Left forelimb (tissue), 1 donor: ENCODE results near the gene PKP4.

ENCODE experiments used
- DNase-seq: peaks from one replicate; pipeline ENCODE4 v3.0.0-alpha.2; 2018; ENCODE audit warnings: low spot score

The PKP4 gene

DNA sequence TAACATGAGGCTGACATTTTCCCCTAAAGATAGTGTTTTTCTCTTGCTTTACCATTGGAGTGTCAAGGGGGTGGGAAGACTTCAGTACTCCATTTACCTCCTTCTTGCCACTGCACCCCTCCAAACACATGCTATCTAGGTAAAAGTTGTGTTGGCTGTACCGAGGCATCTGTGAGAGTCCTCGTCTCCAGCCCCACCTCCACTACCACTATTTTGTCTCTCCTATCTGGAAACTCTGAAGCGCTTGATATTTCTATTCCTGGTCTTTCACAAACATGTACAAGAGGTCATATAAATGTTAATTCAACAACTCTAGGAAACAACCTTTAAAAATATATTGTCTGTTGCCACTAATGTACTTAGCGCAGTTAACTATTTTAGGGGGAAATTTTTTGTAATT lies 132.6 kb downstream of the PKP4 start:
- DNase-seq, result no peak

DNA sequence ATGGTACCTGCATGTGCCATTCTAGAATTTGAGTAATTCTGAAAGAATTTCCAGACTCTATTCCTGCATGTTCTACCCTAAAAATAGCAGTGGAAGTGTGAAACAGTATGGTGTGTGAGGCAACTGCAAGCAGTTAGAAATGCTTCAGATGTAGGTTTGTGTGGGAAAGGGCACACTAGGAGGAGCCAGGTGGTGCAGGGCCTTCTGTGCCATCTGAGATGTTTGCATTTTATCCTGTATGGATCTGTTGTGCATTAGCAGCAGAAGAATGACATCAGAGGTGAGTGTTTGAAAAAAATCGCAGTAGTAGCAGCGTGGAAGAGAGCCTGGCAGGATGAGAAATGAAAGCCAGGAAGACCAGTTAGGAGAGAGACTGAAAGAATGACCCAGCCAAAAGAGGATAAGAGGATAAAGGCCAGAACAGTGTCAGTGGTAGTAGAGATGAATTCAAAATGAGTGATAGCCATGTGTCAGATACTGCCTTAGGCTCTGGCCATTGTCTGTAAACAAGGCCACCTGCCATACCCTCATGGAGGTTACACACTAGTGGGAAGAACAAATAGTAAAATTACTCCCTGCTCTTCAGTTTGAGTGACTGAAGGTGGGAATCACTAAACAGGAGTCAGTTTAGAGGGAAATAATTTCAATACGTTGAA lies 142.2 kb downstream of the PKP4 start:
- no peak for DNase-seq

DNA sequence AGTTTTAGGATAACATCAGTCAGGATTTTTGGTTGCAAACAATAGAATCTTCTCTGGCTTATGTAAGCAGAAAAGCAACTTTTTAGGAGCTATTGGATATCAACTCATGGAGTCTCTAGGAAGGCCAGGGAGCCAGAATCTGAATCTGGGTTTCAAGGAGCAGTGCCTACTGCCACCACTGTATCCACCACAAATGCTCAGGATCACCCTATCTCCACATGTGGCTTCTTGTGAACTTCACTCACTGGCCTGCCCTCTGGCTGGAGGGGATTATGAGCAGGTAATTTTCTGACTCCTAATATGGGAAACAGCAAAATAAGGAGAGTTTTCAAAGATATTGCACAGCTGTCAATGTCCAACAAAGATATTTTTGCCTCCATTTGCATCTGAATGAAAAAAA lies 142.9 kb downstream of the PKP4 start:
- no peak for DNase-seq

DNA sequence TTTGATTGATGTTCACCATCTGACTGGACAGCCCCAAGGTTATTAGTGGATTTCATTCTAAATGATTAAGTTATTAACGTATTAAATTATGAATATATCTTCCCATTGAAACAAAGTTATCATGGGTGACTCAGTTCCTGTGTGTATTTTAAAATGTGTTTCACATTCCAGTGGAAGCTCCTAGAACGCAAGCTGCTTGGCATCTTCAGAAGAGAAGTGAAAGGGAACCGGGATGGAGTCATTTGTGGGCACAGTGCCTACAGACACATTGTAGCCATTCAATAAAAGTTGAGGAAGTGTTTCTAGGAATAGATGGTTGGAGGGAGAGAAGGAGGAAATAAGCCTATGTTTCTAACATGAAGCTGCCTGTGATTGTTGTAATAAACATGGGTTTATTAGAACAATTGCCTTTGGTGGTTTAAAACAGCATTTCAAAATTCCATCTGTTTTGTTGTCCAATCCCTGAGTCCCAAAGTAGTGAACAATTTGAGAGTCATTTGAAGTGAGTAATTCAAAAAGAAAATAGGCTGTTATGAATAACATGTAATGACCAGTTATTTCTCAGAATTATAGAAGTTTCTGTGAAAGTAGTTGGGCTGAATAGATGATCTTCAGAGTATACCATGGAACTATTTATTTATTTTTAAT lies 143.5 kb downstream of the PKP4 start:
- no peak for DNase-seq

DNA sequence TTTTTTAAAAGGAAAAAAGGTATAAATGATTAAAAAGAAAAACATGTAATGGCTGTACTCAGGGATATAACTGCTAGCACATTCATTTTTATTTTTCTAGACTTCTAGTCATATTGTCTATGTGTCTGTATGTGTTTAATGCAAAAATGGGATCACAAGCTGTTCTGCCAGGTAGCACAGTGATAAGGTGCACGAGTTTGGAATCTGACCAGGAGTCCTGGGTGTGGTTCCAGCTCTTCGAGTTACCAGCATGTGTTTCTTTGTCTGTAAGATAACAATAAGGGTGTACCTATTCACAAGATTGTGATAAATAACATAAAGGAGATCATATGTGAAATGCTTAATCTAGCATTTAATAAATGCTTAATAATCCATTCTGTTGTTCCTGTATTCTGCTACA lies 145.3 kb downstream of the PKP4 start:
- no peak for DNase-seq

DNA sequence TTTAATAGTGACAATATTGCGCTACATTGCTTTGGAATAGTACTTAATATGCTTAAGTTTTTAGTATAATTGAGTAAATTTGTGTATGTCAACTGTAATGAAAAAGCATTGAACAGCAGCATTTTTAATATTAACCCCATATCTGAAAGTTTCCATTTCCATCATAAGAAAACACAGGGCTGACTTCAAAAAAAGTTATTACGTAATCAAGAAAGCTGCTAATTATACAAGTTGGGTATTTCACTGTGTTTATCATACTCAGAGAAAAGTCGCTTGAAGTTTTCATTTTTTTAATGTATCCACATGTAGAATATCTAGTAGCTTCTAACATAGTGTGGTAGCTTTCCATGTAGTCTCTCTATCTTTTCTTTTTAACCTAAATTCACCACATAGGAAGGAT lies 146.5 kb downstream of the PKP4 start:
- no peak for DNase-seq

DNA sequence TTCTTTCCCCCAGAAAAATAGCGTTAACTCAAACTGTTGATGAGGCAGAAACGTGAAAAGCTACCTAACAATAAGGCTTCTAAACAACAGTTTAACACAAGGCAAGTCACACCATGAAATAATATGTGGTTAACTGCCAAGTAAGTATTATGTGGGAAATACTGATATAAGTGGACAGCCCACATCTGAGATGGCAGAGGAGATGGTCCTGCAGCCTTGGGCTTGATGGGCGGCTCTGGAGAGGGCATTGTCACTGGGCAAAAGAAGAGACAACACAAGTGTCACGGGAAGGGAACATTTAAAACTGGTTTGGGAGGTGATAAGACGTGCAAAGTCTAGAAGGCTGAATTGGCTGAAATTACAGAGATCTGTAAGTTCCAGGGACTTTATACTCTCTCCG lies 147.2 kb downstream of the PKP4 start:
- no peak for DNase-seq

DNA sequence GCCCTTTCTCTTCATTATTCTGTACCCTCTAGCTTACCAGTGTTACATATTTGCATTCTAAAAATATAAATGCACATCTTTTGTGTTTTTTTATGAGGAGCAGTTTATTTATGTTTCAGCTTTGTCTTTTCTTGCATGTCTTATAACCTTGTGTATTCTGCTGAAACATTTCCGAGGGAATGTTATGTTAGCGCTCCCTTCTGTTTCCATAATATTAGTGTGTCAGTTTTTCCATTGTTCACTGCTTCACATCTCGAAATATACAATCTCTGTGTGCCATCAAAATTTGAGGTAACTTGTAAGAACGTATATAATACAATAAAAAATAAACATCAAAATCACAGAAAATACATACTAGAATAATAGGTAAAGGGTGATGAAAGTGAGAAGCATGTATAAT lies 153.3 kb downstream of the PKP4 start:
- no peak for DNase-seq

DNA sequence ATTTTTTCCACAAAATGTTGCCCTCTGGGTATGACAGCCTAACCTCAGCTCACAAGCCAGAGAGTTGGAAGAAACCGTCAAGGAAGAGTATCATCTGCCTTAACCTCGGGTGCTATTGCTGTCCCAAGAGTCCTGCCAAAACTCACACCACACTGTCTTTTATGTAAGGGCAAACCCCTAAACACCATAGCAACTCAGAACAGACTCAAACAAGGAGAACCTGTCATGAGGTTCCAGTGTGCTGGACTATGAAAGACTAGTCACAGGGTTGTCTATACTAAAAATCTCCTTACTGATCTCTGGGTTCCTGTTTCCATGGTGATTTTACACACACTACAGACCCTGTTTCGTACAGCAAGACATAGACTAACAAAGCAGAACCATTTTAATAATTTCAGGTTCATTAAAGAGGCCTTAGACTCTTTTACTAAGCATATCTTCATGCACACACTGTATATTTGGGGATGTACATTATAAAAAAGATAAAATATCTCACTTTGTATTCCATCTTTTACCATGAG lies 159.8 kb downstream of the PKP4 start:
- DNase-seq, result no peak

DNA sequence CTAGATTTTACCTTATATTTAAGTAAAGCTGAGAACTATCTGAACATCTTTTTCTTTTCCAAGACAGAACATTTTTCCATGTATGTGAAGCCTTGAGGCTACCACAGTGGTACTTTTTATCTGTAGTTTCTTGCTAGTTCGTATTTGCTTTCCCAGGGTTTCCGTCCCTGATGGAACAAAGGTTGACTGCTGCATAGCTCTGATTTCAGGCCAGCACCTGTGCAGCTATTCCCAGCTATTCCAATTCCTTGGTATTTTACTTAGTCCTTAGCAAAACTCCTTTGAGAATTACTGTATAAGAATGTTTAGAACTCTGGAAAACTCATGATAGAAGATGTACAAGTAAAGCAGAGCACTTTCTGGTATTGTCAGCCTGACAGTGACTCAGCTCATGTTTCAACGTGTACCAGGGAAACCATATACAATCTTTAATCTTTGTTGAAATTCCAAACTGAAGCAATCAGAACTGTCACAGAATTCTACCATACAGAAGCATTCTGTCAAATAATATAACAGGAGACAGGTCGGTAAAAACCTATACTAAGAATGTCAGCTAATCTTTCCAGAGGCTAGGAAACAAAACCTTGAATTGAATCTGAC lies 162.2 kb downstream of the PKP4 start:
- DNase-seq, result no peak

DNA sequence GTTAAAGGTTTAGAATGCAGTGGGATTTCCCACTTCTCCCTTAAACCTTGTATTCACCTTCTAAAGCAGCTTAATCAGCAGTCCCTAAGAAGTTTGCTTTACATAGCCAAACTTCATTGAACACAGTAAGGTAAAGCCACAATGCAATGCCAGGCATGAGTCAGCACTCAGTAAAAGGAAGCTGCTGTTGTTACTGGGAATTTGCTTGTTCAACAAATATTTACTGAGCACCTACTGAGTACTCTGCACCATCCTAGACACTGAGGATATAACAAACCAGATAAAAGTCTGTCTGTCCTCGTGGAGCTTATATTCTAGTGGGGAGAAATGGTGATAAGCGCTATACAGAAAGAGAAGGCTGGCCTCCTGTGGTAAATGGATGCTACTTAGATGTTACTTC lies 162.7 kb downstream of the PKP4 start:
- DNase-seq, result no peak

DNA sequence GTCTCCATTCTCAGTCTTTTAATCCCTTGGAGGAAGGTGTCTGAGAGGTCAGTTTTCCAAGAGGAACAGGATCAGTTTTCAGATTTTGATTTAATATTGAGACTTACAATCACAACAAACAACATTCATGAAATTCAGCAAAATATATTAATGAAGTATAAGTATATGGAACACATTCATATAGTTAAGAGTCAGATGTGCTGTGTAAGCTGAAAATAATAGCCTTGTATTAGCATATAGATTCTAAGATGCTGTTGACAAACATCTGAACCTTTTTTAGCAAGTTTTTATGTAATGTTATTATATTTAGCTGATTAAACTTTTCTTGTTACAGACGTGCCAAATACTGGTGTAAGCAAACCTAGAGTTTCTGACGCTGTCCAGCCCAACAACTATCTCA lies 163.9 kb downstream of the PKP4 start:
- DNase-seq, result no peak

DNA sequence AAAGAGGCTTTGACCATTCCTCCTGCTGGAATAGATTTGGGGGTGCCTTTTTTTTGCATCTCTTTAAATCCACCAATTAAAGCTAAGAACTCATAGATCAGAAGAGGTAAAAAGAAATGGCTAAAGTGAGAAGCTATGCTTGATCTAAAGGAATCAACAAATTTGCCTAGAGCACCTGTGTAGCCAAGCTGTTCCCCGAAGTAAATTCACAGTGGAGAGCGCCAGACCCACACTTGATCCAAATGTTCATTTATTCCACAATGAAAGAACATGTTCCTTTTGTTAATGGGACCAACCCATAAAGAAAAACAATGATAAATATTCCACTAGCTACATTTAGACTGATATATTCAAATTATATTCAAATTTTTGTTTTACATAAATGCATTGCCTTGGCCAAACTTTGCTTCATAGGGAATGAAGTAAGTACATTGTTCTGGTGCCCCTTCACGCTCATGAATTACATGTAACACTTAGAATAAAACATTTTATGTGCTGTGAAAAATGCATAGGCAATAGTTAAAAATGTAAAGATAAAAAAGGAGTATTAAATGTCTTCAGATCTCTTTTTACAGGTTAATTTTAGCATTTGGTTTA lies 167.4 kb downstream of the PKP4 start:
- no peak for DNase-seq

DNA sequence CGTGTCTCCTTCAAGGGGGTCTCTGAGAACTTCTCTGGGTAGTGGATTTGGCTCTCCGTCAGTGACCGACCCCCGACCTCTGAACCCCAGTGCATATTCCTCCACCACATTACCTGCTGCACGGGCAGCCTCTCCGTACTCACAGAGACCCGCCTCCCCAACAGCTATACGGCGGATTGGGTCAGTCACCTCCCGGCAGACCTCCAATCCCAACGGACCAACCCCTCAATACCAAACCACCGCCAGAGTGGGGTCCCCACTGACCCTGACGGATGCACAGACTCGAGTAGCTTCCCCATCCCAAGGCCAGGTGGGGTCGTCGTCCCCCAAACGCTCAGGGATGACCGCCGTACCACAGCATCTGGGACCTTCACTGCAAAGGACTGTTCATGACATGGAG lies 168.2 kb downstream of the PKP4 start:
- DNase-seq, result no peak

DNA sequence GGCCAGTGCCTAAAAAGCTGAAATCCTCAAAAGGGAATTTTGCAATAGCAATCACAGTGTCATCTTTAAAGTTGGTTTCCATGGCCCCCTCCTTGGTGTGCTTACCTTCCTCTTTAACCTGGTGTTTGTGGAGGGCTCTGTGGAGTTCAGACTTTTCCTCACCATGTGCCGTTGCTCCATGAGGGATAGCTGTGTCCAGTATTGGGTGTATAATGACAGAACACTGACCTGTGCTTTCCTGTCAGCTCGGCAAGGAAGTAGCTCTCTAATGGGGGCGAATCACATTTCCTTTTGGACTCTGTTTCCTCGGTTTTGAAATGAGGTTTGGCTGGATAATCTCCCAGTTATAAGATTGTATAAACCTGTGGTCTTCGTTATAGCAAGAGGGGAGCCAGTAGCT lies 172.4 kb downstream of the PKP4 start:
- no peak for DNase-seq

DNA sequence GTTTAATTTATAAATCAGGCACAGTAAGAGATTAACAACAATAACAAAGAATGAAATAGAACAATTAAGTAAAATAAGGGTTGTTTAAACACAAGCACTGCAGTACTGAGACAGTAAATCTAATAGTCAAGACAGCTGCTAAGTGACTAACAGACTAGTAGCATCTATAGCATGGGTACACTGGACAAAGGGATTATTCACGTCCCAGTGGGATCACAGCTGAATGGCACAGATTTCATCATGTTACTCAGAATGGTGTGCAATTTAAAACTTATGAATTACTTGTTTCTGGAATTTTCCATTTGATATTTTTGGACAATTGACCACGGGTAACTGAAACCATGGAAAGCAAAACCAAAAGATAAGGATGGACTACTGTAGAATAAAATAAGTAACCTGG lies 176.5 kb downstream of the PKP4 start:
- no peak for DNase-seq

DNA sequence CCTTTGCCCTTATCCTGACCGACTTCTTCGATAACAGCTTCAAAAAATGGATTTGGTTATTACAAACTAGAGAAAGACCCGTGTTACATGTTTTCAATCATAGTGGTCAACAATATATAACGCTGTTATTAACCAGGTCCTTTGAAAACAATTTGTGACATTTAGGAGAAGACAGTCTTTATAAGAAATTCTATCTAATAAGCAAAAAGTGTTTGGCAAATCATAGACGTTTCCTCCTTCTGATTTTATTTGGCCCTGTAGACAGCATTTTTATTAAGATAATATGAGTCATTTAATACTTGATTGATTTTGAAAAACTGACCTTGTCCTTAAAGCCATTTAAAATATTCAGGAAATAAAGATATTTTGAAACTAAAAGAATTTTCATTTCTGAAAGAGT lies 177.9 kb downstream of the PKP4 start:
- no peak for DNase-seq

DNA sequence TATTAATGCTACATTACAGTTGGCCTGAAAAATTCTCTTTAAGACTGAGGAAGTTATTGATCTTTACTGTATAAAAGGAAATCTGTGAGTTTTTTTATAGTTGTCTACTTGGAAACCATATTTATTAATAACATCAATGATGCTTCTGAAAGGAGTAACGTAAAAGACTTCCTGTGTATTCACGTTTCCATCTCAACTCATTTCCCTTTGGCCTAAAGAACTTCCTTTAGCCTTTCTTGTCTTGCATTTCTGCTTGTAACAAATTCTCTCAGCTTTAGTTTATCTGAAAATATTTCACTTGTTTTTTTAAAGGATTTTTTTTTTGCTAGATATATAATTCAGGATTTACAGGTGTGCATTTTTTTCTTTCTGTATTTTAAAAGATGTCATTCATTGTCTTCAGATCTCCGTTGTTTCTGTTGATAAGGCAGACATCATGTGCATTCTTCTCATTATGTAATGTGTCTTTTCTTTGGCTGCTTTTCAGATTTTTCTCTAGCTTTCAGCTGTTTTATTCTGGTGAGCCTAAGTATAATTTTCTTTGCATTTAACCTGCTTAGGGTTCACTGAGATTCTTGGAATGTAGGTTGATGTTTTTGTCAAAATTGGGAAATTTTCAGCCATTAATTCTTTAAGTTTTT lies 179.3 kb downstream of the PKP4 start:
- DNase-seq, result no peak

DNA sequence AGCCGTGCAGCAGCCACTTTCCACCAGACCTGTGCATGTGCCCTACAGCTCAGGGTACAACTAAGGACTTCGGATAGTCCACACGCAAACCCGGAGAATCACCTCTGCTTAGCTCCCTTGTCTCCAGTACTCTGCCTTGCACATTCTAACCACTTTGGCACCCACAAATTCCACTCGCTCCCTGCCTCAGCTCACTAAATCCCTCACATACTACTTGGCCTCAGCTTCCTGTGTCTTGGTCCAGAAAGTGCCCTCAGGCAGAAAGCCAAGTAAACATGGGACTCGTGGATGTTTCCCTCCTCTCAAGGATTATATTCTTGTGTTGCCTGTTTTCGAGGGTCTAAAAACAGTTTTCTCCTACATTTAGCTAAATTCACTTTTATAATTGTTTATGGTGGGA lies 180.6 kb downstream of the PKP4 start:
- DNase-seq, result no peak

DNA sequence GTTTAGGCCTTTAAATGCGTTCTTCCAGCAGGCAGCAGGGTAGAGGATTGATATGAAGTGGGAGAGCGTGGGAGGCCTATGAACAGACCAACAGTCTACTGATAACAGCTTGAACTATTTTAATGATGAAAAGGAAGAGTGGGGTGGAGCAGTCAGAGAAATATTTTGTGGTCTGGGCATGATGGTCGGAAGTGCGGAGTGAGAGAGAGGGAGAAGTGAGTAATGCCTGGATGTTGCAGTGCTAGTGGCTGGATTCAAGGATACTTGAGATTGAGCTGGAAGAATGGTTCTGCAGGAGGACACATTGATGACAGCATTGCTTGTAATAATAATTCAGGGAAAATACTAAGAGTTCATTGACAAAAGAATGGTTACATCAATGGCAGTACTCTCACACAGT lies 187.4 kb downstream of the PKP4 start:
- DNase-seq, result no peak

DNA sequence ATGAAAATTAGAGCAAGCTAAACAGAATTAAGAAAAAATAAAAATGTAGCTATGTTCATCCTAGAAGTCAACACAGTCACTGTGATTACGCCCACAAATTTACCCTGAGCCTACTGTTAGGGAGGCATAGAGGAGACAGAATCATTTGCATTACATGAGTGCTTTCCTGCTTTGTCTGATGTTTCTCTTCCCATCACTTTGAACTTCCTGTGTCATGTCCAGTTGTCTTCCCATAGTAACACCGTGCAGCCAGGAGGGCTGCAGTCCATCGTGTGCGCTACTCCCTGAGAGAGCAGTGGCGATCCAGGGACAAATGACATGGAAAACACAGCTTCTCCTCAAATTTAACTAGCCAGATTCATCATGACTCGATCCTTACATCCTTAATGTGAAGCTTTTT lies 188.5 kb downstream of the PKP4 start:
- no peak for DNase-seq

DNA sequence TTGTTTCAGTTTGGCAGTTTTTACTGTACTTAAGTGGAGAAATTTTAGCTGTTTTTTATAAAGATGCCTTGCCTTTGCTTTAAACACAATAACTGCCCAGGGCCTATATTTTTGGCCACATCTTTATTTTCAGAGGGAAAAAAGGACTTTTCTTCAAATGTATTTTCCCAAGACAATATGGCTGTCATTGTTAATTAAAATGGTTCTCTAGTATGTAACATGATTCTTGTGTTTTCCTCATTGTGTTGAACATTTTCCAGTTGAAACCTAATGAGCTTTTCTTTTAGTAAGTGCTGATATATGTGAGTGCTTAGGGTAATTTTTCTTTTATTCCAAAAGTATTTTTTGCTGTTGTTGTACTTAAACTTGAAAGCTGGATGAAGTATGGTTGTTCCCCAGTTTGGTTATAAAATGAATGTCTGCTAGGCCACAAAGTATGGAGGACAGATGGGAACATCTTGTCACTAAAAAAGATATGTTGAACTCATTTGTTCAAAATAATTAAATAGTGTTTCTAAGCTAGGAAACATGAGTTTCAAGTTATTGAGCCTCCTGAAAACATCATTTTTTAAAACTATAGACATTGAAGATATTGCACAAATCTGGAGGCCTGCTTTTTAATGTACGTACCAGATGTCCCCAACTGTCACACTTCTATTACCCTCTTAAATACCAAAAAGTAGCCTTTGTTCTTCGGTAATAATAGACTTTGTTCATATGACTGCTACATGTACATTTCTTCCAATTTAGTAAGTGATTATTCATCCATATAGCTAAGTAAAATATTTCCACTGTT lies 190.9 kb downstream of the PKP4 start:
- DNase-seq, result no peak
